Measurements from ENCODE around the gene BRD3.

The BRD3 gene

DNA sequence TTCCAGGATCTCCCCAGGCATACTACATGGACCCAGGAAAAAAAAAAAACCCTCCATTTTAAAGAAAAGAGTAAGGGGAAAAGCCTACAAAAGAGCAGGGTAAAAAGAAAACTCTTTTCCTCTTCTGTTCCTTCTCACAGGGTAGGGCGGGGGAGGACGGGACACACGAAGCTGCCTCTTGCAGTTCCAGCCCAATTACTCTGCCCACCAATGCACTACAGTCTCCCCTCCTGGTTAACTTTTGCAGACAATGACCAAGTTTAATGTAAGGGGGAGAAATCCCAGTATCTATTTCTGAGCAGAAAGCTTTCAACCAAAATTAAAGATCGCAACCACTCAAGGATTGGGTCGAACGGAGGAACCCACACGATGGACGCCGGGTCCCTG is 1.3 kb downstream of the BRD3 start:
- H3K27ac ChIP-seq (ENCODE audit: low read depth, low read length, severe bottlenecking): peak overlapping the region; percentile 64
- peaks cover 4% of the 10 kb centered on the region for H3K36me3 ChIP-seq (ENCODE audit: control insufficient read depth, insufficient read depth, low read length)
- 0 to 2% methylated on average over 2 to 6 of the region's 9 CpGs for WGBS, 2 experiments (ENCODE audit: insufficient coverage in 2 of 2)
- H3K4me3 ChIP-seq (ENCODE audit: extremely low read depth, insufficient read depth, low read length, poor library complexity, severe bottlenecking): peak overlapping the region; percentile 92
- H3K4me1 ChIP-seq (ENCODE audit: control insufficient read depth, insufficient read depth, low read length, poor library complexity, severe bottlenecking): peaks cover 8% of the 10 kb centered on the region
- peaks cover 5% of the 10 kb centered on the region for H3K9me3 ChIP-seq (ENCODE audit: control insufficient read depth, low read length)

DNA sequence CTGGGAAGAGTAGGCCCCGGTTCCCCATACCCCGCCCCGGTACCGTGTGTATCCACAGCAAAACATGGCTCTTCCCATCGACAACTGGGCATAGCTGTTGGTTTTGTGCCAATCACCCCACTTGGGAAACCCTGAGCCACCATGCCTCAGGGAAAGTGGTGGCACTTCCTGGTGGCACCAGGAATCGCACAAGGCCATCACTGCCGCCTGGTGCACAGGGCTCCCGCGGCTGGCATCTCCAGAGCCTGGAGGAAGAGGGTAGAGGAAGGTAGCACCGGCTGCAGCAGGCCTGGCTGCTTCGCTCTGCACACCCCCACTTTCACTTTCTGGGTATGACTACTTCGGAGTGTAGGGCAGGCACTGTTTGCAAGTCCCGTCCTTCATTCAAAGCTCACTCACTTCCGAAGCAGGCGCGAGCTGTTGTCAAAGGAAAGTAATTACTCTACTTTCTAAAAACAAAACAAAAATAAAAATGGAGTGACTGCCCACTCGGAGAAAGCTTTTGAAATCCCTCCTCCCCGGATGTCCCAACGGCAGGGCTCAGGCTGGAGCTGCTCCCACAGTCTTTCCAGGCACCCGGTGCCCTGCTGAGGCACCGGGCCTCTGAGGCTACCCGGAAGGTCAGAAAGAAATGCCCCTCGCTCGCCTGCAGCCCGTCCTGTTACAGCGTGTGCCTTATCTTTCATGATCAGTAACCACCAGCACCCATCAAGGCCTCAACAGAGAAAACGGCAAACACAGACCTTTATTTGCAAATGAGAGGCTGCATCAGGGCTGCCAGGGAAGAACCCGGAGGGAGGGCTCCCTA is 2.0 kb downstream of the BRD3 start:
- WGBS, 2 experiments (ENCODE audit: insufficient coverage in 2 of 2): 45 to 56% methylated on average over 13 to 20 of the region's 28 CpGs
- Histone ChIP-seq H3K4me1 (ENCODE audit: control insufficient read depth, insufficient read depth, low read length, poor library complexity, severe bottlenecking) (peaks cover 11% of the 10 kb centered on the region), H3K9me3 (ENCODE audit: control insufficient read depth, low read length) (peaks cover under 1% of the 10 kb centered on the region), H3K36me3 (ENCODE audit: control insufficient read depth, insufficient read depth, low read length) (peaks cover 4% of the 10 kb centered on the region), H3K4me3 (ENCODE audit: extremely low read depth, insufficient read depth, low read length, poor library complexity, severe bottlenecking) (peak overlapping the region; percentile 92), H3K27ac (ENCODE audit: low read depth, low read length, severe bottlenecking) (peak overlapping the region; percentile 64)

DNA sequence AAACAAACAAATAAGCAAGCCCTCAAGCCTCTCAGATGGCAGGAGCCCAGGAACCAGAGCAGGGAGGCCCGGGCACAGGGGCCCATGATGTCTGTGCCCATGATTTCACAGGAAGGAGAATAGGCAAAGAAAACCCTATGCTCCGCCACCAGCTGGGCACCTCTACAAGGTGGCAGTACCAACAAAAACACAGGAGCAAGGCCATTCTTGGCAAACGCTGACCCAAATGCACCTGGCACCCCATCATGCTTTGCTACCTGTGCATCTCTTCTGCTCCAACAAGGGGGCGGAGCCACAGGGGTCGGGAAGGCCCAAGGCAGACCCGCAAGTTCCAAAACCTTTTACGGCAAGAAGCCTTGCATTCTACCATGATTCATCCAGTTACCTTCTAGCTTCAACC is 3.1 kb downstream of the BRD3 start:
- Histone ChIP-seq H3K4me1 (ENCODE audit: control insufficient read depth, insufficient read depth, low read length, poor library complexity, severe bottlenecking) (peaks cover 12% of the 10 kb centered on the region), H3K36me3 (ENCODE audit: control insufficient read depth, insufficient read depth, low read length) (peaks cover 9% of the 10 kb centered on the region), H3K27ac (ENCODE audit: low read depth, low read length, severe bottlenecking) (no peak overlapping the region), H3K4me3 (ENCODE audit: extremely low read depth, insufficient read depth, low read length, poor library complexity, severe bottlenecking) (no peak overlapping the region), H3K9me3 (ENCODE audit: control insufficient read depth, low read length) (no peaks in the 10 kb centered on the region)
- WGBS, 2 experiments (ENCODE audit: insufficient coverage in 2 of 2): 88 to 98% methylated on average over 7 of the region's 7 CpGs

DNA sequence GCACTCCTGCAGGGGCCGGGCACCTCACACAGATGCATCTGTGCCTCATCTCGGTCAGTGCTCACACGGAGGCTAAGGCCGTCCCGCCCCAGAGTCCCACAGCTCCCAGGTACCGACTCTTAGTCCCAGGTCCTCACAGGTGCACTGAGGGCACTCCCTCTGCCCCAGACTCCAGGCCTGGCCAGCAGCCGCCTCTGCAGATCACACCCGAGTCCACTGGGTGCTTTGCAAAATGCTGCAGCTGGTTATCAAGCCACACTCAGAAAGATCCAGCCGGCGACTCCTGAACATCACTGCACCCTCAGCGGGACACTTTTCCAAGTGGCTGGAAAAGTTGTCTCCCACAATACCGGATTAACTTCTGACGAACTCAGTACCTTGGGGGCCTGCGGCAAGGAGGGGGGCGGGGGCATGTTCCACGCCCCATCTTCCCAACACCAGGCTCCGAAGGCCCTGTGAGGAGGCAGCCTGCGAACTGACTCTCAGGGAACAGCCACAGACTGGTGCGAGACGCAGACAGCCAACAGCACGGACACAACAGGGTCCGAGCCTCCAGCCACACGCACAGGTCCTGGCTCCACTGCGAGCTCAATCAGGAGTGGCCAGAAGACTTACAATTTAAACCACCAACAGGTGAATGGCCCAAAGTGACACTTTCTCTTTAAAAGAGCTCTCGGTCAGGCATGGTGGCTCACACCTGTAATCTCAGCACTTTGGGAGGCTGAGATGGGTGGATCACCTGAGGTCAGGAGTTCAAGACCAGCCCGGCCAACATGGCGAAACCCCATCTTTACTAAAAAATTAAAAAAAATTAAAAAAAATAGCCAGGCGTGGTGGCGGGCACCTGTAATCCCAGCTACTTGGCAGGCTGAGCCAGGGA is 4.0 kb downstream of the BRD3 start:
- H3K36me3 ChIP-seq (ENCODE audit: control insufficient read depth, insufficient read depth, low read length): peaks cover 15% of the 10 kb centered on the region
- 96% methylated on average over 21 to 26 of the region's 29 CpGs for WGBS, 2 experiments (ENCODE audit: insufficient coverage in 2 of 2)
- no peaks in the 10 kb centered on the region for H3K9me3 ChIP-seq (ENCODE audit: control insufficient read depth, low read length)

DNA sequence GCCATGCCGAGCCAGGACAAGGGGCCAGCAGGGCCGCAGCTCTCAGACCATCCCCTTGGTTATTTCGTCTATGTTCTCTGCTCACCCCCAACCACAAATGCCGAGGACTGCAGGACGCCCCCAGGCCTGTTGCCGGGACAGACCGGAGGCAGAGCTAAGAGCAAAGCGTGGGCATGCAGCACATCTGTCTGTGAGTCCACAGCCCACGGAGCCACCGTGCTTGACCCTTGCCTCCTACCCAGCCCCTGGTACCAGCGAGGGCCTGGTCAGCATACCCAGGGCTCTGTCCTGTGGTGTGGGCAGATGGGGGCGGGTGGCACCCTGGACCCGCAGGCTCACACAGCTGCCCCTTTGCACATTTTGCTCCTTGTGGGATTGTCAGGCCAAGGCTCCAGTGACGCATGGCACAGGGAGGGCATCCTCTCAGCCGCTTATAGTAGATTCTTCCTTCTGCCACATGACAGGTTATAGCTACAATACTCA is 4.7 kb downstream of the BRD3 start:
- H3K9me3 ChIP-seq (ENCODE audit: control insufficient read depth, low read length): no peaks in the 10 kb centered on the region
- peaks cover 15% of the 10 kb centered on the region for H3K36me3 ChIP-seq (ENCODE audit: control insufficient read depth, insufficient read depth, low read length)
- H3K27ac ChIP-seq (ENCODE audit: low read depth, low read length, severe bottlenecking): no peak overlapping the region
- WGBS, 2 experiments (ENCODE audit: insufficient coverage in 2 of 2): 94 to 96% methylated on average over 12 to 14 of the region's 15 CpGs
- H3K4me1 ChIP-seq (ENCODE audit: control insufficient read depth, insufficient read depth, low read length, poor library complexity, severe bottlenecking): peaks cover 19% of the 10 kb centered on the region
- H3K4me3 ChIP-seq (ENCODE audit: extremely low read depth, insufficient read depth, low read length, poor library complexity, severe bottlenecking): no peak overlapping the region

More for the DNA sequence above, 4.0 kb downstream of the BRD3 start:
- H3K27ac ChIP-seq (ENCODE audit: low read depth, low read length, severe bottlenecking): no peak overlapping the region
- H3K4me1 ChIP-seq (ENCODE audit: control insufficient read depth, insufficient read depth, low read length, poor library complexity, severe bottlenecking): peaks cover 19% of the 10 kb centered on the region
- no peak overlapping the region for H3K4me3 ChIP-seq (ENCODE audit: extremely low read depth, insufficient read depth, low read length, poor library complexity, severe bottlenecking)

DNA sequence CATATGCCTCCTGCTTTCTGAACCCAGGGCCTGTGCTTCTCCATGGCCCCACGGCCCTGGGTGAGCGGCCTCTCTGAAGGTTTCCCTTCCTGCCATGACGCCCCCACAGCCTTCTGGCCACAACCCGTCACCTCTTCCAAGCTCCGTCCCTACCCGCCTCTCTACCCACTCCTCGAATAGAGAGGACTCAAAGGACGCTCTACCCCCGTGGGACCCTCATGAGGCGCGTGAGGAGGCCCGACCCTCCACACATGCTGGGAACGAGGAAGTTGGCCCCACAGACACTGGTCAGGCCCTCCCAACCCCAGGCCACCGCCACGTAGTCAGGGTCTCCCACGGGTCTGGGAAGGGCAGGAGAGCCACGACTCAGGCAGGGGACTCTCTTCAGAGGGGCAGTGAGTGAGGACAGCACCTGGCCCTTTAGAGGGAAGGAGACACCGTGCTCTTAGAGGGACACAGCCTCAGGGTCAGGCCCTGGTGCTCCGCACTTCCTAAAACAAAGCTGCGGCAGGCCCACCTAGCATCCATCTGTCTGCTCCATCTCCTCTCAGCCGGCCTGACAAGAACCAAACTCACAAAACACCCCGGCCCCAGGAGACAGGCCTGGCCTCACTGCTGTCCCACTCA is 5.3 kb downstream of the BRD3 start:
- Histone ChIP-seq H3K36me3 (ENCODE audit: control insufficient read depth, insufficient read depth, low read length) (peaks cover 15% of the 10 kb centered on the region), H3K4me3 (ENCODE audit: extremely low read depth, insufficient read depth, low read length, poor library complexity, severe bottlenecking) (no peak overlapping the region), H3K4me1 (ENCODE audit: control insufficient read depth, insufficient read depth, low read length, poor library complexity, severe bottlenecking) (peaks cover 19% of the 10 kb centered on the region), H3K9me3 (ENCODE audit: control insufficient read depth, low read length) (no peaks in the 10 kb centered on the region), H3K27ac (ENCODE audit: low read depth, low read length, severe bottlenecking) (no peak overlapping the region)
- WGBS, 2 experiments (ENCODE audit: insufficient coverage in 2 of 2): 88 to 90% methylated on average over 13 to 19 of the region's 22 CpGs

DNA sequence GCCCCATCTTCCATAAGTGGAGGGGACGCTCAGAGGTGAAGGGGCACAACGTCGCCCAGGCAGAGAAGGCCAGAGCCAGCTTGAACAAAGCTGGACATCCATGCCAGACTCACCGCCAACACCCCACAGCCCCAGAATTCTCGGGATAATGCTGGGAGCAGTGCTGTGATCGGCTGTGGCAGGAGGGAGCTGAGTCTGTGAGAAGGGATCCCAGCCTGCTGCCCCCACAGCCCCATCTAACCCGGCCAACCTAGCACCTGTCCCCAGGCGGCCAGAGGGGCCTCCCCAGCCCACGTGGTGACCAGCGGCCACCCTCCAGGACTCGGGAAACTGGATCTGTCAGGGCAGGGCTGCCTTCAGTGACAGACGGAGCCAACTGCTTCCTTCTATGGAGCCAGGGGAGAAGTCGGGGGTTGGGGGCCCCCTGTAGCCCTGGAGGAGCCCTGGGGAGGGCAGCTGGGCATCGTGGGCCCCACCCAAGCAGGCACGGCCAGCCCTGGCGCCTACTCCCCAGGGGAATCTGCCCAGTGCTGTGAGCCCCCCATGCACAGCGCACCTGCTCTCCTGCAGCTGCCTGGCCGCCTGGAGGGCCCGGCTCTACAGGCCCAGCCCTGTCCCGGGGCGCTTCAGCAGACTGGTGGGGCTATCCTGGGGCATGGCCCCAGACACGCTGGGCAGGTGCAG is 6.0 kb downstream of the BRD3 start:
- Histone ChIP-seq H3K27ac (ENCODE audit: low read depth, low read length, severe bottlenecking) (no peak overlapping the region), H3K4me1 (ENCODE audit: control insufficient read depth, insufficient read depth, low read length, poor library complexity, severe bottlenecking) (peaks cover 19% of the 10 kb centered on the region), H3K9me3 (ENCODE audit: control insufficient read depth, low read length) (no peaks in the 10 kb centered on the region), H3K4me3 (ENCODE audit: extremely low read depth, insufficient read depth, low read length, poor library complexity, severe bottlenecking) (no peak overlapping the region), H3K36me3 (ENCODE audit: control insufficient read depth, insufficient read depth, low read length) (peaks cover 15% of the 10 kb centered on the region)
- 90 to 95% methylated on average over 14 to 16 of the region's 22 CpGs for WGBS, 2 experiments (ENCODE audit: insufficient coverage in 2 of 2)

DNA sequence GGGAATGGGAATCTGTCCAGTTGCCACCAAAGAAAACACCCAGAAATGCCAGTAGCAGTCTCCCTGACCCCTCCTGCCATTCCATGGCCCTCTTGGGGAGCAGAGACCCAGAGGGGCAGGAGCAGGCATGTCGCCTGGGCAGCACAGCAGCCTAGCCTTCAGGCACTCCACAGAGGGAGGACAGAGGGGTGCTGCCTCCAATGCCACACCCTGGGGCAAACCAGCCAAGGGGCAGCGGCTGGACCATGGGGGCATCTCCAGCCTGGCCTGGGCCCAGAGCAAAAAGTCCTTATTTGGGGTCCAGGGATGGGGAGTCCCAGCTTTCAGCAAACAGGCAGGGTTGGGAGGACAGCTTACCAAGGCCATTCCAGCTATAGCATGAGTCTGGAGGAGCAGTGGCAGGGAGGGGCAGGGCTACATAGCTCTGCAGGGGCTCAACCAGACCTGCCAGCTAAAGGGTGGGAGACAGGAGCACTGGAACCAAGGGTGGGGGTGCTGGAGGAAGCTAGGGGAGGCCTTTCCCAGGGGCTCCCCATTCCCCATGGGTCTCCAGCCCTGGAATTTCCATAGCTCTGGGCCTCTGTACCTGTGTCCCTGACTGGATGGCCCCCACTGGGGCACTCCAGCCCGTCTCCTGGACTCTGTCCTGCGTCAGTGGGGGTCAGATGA is 6.7 kb downstream of the BRD3 start:
- Histone ChIP-seq H3K27ac (ENCODE audit: low read depth, low read length, severe bottlenecking) (no peak overlapping the region), H3K9me3 (ENCODE audit: control insufficient read depth, low read length) (no peaks in the 10 kb centered on the region), H3K36me3 (ENCODE audit: control insufficient read depth, insufficient read depth, low read length) (peaks cover 15% of the 10 kb centered on the region), H3K4me1 (ENCODE audit: control insufficient read depth, insufficient read depth, low read length, poor library complexity, severe bottlenecking) (peaks cover 19% of the 10 kb centered on the region), H3K4me3 (ENCODE audit: extremely low read depth, insufficient read depth, low read length, poor library complexity, severe bottlenecking) (no peak overlapping the region)
- WGBS, 2 experiments (ENCODE audit: insufficient coverage in 2 of 2): 93 to 98% methylated on average over 3 to 4 of the region's 4 CpGs

DNA sequence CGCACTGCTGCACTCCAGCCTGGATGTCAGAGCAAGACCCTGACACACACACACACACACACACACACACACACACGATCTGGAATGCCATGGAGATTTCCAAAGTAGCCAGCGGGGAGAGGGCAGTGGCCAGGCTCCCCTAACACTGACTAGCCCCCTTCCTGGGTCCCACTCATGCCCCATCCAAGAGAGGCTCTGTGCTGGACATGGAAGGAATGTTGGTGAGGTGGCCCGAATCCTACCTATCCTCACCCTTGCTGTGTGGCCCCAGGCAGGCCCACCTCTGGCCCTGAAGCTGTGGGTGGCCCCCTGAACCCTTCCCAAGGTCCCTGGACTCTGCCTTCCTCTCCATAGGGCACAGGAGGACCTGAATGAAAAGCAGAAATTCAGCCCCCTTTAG is 7.3 kb downstream of the BRD3 start:
- Histone ChIP-seq H3K4me1 (ENCODE audit: control insufficient read depth, insufficient read depth, low read length, poor library complexity, severe bottlenecking) (peaks cover 19% of the 10 kb centered on the region), H3K36me3 (ENCODE audit: control insufficient read depth, insufficient read depth, low read length) (peaks cover 15% of the 10 kb centered on the region), H3K9me3 (ENCODE audit: control insufficient read depth, low read length) (no peaks in the 10 kb centered on the region), H3K4me3 (ENCODE audit: extremely low read depth, insufficient read depth, low read length, poor library complexity, severe bottlenecking) (no peak overlapping the region), H3K27ac (ENCODE audit: low read depth, low read length, severe bottlenecking) (no peak overlapping the region)
- WGBS, 2 experiments (ENCODE audit: insufficient coverage in 2 of 2): 100% methylated on average over 1 of the region's 4 CpGs; no CpG with 5 or more reads in 1 of the 2 experiments

Data from mesodermal cell (in vitro differentiated cells).